K562 (cell line): Measurements from ENCODE around the gene PBX2. TPM values are rescaled to one million over a fixed set of nuclear protein-coding genes. Genes with fewer than 3 reads are reported as not detected.

ENCODE experiments used
- ATAC-seq: fragments of 200-7000 bp; cut with Tn5 transposase; 3 replicates; pipeline ENCODE4 v1.9.1; 2020; ENCODE audit warnings: moderate library complexity
- BruUV-seq: library from RNA; stranded (reverse); fragments of 400-500 nt; replicated peaks from 2 replicates; lab custom pipeline; 2021; lab: Mats Ljungman, UMichigan
- CTCF ChIA-PET: fragments of 300-600 bp; formaldehyde crosslinking; extraction: SDS; loops from one replicate; lab custom pipeline; 2021; ENCODE audit warnings: low intra/inter-chr PET ratio; lab: Yijun Ruan, JAX
- POLR2A ChIA-PET: fragments of 300-600, 350-650 bp; sonication (Branson Sonifier 250); formaldehyde crosslinking; extraction: SDS; loops from one replicate; lab custom pipeline; 2021; ENCODE audit warnings: antibody characterized with exemption, inconsistent platforms; lab: Yijun Ruan, JAX
- DNase-seq, 4 experiments: peaks; one replicate each; pipeline versions ENCODE4 v3.0.0 to v3.0.0-alpha.2; 2011 to 2018; ENCODE audit warnings: low spot score in 3 of 4, mixed read lengths in 3 of 4; ENCODE audit errors: extremely low read depth in 1 of 4
- FAIRE-seq: peaks from 2 replicates; lab custom pipeline; 2011; peaks lifted over from hg19 to GRCh38; lab: Jason Lieb, UNC
- H2AFZ ChIP-seq: 2 replicates; pipeline ENCODE4 v1.6.0; 2011; ENCODE audit warnings: low read depth, low read length, control low read depth, inconsistent platforms
- H3K27ac ChIP-seq: fragments of 200-600 bp; 3 replicates; pipeline ENCODE4 v1.8.0; 2011; ENCODE audit warnings: low read depth, mild to moderate bottlenecking, control low read depth, inconsistent platforms, low read length, moderate library complexity, mixed read lengths; ENCODE audit errors: extremely low read depth
- H3K27me3 ChIP-seq, 2 experiments: fragments of 300-600 bp in 1 of 2; 2 replicates in 1 of 2; 3 replicates in 1 of 2; pipeline versions ENCODE4 v1.6.0 to v1.8.0; 2011; ENCODE audit warnings: inconsistent platforms in 2 of 2, low read length in 2 of 2, mild to moderate bottlenecking in 1 of 2, mixed read lengths in 1 of 2, moderate library complexity in 1 of 2; ENCODE audit not compliant: control insufficient read depth in 2 of 2, insufficient read depth in 2 of 2
- H3K36me3 ChIP-seq: fragments of 300-600 bp; 3 replicates; pipeline ENCODE4 v1.8.0; 2011; ENCODE audit warnings: mild to moderate bottlenecking, low read length, inconsistent platforms; ENCODE audit not compliant: control insufficient read depth, insufficient read depth
- H3K4me1 ChIP-seq, 2 experiments: fragments of 200-600 bp in 1 of 2; replicated peaks in 1 of 2; 2 replicates in 1 of 2; 3 replicates in 1 of 2; pipeline versions ENCODE4 v1.5.1 to v1.8.0; 2011; ENCODE audit warnings: inconsistent platforms in 2 of 2, low read length in 2 of 2, mild to moderate bottlenecking in 1 of 2, mixed read lengths in 1 of 2, moderate library complexity in 1 of 2; ENCODE audit not compliant: control insufficient read depth in 2 of 2, insufficient read depth in 2 of 2
- H3K4me2 ChIP-seq: 2 replicates; pipeline ENCODE4 v1.6.1; 2011; ENCODE audit warnings: low read length, control low read depth, inconsistent platforms, mixed read lengths; ENCODE audit not compliant: insufficient read depth
- H3K4me3 ChIP-seq: fragments of 200-600 bp; sonication (generic), shearing (Covaris generic); 2 replicates; pipeline ENCODE4 v1.5.1; 2016; ENCODE audit warnings: control low read depth, inconsistent platforms
- H3K79me2 ChIP-seq: fragments of 200-600 bp; 3 replicates; pipeline ENCODE4 v1.8.0; 2011; ENCODE audit warnings: low read length, inconsistent platforms; ENCODE audit not compliant: control insufficient read depth, insufficient read depth
- H3K9ac ChIP-seq, 2 experiments: 2 replicates each; pipeline versions ENCODE4 v1.6.0 to v1.6.1; 2011; ENCODE audit warnings: low read depth in 2 of 2, low read length in 2 of 2, control low read depth in 1 of 2, inconsistent platforms in 1 of 2, mild to moderate bottlenecking in 1 of 2, mixed read lengths in 1 of 2; ENCODE audit not compliant: insufficient read depth in 1 of 2
- H3K9me1 ChIP-seq: one replicate; pipeline ENCODE4 v1.6.0; 2011; ENCODE audit warnings: inconsistent platforms, mild to moderate bottlenecking, low read length, moderate library complexity; ENCODE audit not compliant: control insufficient read depth, insufficient read depth
- H3K9me3 ChIP-seq: replicated peaks from 2 replicates; pipeline ENCODE4 v1.5.1; 2011; ENCODE audit warnings: low read depth, low read length, inconsistent platforms; ENCODE audit not compliant: control insufficient read depth, insufficient read depth
- H4K20me1 ChIP-seq: replicated peaks from 2 replicates; pipeline ENCODE4 v1.6.1; 2011; ENCODE audit warnings: low read length, inconsistent platforms, mixed read lengths; ENCODE audit not compliant: control insufficient read depth, insufficient read depth
- HNRNPK ChIP-seq: fragments of 200-400 bp; formaldehyde crosslinking; IDR thresholded peaks from one replicate; pipeline ENCODE4 v1.6.1; 2018; ENCODE audit warnings: mild to moderate bottlenecking, low read depth, low read length; ENCODE audit not compliant: poor library complexity, severe bottlenecking
- KAT7 ChIP-seq: sonication (generic); formaldehyde crosslinking; IDR thresholded peaks from 2 replicates; pipeline ENCODE4 v1.8.0; 2022; ENCODE audit warnings: missing genetic modification reagents, mild to moderate bottlenecking, borderline replicate concordance
- MECOM ChIP-seq: fragments of 250-450 bp; sonication (Bioruptor Pico); IDR thresholded peaks from 2 replicates; pipeline ENCODE4 v1.8.0; 2022; ENCODE audit warnings: inconsistent platforms
- PHTF2 ChIP-seq: fragments of 250-450 bp; sonication (Bioruptor Pico); IDR thresholded peaks from 2 replicates; pipeline ENCODE4 v1.5.0; 2021; ENCODE audit warnings: mild to moderate bottlenecking
- POLR2AphosphoS2 ChIP-seq: IDR thresholded peaks from 2 replicates; pipeline ENCODE4 v1.6.1; 2012; ENCODE audit warnings: low read length, improper control_type of control experiment
- POLR2G ChIP-seq: fragments of 200-400 bp; formaldehyde crosslinking; IDR thresholded peaks from 2 replicates; pipeline ENCODE4 v1.6.1; 2017; ENCODE audit warnings: low read depth, mild to moderate bottlenecking, antibody characterized with exemption, low read length, moderate library complexity
- RBFOX2 ChIP-seq: fragments of 200-400 bp; formaldehyde crosslinking; IDR thresholded peaks from 2 replicates; pipeline ENCODE4 v1.6.1; 2017; ENCODE audit warnings: low read depth, mild to moderate bottlenecking, low read length, moderate library complexity
- ZBTB1 ChIP-seq: sonication (generic); formaldehyde crosslinking; IDR thresholded peaks from 2 replicates; pipeline ENCODE4 v1.8.1; 2023; ENCODE audit warnings: missing genetic modification reagents, low read depth, mild to moderate bottlenecking, borderline replicate concordance
- ZBTB17 ChIP-seq: fragments of 450-650 bp; formaldehyde crosslinking; IDR thresholded peaks from 2 replicates; pipeline ENCODE4 v1.4.0; 2020; ENCODE audit warnings: mild to moderate bottlenecking
- ZNF217 ChIP-seq: sonication (generic); formaldehyde crosslinking; IDR thresholded peaks from 2 replicates; pipeline ENCODE4 v1.8.0; 2022; ENCODE audit warnings: mild to moderate bottlenecking, missing genetic modification reagents
- whole genome bisulfite sequencing: fragments of 100-300 bp; shearing (Covaris generic); methylation state at CpG from one replicate; pipeline ENCODE4 v1.1.6; 2016; ENCODE audit warnings: low coverage, mixed read lengths; ENCODE audit not compliant: insufficient coverage; ENCODE audit errors: missing lambda C conversion rate; 5-methylcytosine and 5-hydroxymethylcytosine counted together
- in situ Hi-C: fragments of 300-500 bp; cut with MboI; formaldehyde crosslinking; loops from 4 replicates; pipeline ENCODE4 v1.15.0; 2018; ENCODE audit warnings: inconsistent platforms, mixed read lengths
- intact Hi-C: fragments of 100-400 bp; cut with micrococcal nuclease; formaldehyde crosslinking; loops from 2 replicates; pipeline ENCODE4 v1.14.2; 2022
- polyA plus RNA-seq, 8 experiments: library from polyadenylated mRNA; depleted of rRNA in 4 of 8; stranded (reverse) in 5 of 8; unstranded in 3 of 8; fragments of >200 nt; fragmentation: Nextera tagmentation in 2 of 8; fragmentation: Illumina TruSeq in 1 of 8; extraction: Ambion mirVana in 2 of 8; extraction: Trizol in 1 of 8; gene quantifications; 2 replicates each; pipeline versions ENCODE4 v1.2.1 to v1.2.3, GENCODE V29; 2011 to 2014; ENCODE audit warnings: inconsistent platforms in 1 of 8, missing spikeins in 1 of 8
- total RNA-seq, 7 experiments: library from RNA; depleted of rRNA in 6 of 7; stranded (reverse); fragments of >200 nt in 6 of 7; fragmentation: Illumina TruSeq in 2 of 7; extraction: Trizol in 2 of 7; gene quantifications; 2 replicates each; pipeline versions ENCODE4 v1.2.1 to v1.2.3, GENCODE V29; 2011 to 2021; ENCODE audit warnings: low replicate concordance in 1 of 7
- TF ChIP-seq, protein P1 (sequence below), 2 experiments: fragments of 200-800 bp in 1 of 2; sonication (Bioruptor generic) in 1 of 2; sonication (generic) in 1 of 2; formaldehyde crosslinking in 1 of 2; IDR thresholded peaks in 1 of 2; conservative IDR thresholded peaks in 1 of 2; 2 replicates each; pipeline versions ENCODE4 v1.5.0 to v1.6.1; 2016 to 2020; ENCODE audit warnings: missing compliant biosample characterization in 1 of 2, missing genetic modification characterization in 1 of 2, missing genetic modification reagents in 1 of 2

Gene PBX2
- total and polyA plus RNA-seq, 9 of the 15 experiments (the other 6 are each of a cell fraction or from before 2014, with no cell fraction given): 1.9 to 134 (median 62.5) TPM

- H3K9me1 ChIP-seq: peaks cover 7% of the 10 kb centered on the region
- no peaks in the 10 kb centered on the region for H3K9me3 ChIP-seq
- TF ChIP-seq ZBTB17 (CRISPR knock-in tag) (no peak), PHTF2 (CRISPR knock-in tag) (no peak), MECOM (CRISPR knock-in tag) (no peak), ZBTB1 (CRISPR knock-in tag) (peak; percentile 44; the same call in 1 of the 2 replicates), KAT7 (CRISPR knock-in tag) (0 out of 2 replicates have a peak, but pooled peaks have one; percentile 27), RBFOX2 (peak; percentile 54), HNRNPK (no peak), POLR2AphosphoS2 (peak; percentile 52; the same call in 1 of the 2 replicates), POLR2G (peak; percentile 39; the same call in 1 of the 2 replicates), ZNF217 (CRISPR knock-in tag) (no peak)
- TF ChIP-seq, protein P1, sequence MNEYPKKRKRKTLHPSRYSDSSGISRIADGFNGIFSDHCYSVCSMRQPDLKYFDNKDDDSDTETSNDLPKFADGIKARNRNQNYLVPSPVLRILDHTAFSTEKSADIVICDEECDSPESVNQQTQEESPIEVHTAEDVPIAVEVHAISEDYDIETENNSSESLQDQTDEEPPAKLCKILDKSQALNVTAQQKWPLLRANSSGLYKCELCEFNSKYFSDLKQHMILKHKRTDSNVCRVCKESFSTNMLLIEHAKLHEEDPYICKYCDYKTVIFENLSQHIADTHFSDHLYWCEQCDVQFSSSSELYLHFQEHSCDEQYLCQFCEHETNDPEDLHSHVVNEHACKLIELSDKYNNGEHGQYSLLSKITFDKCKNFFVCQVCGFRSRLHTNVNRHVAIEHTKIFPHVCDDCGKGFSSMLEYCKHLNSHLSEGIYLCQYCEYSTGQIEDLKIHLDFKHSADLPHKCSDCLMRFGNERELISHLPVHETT (CRISPR knock-in tag; conservative IDR thresholded peaks at IDR 0.05 in 1 of 2, IDR thresholded peaks at IDR 0.05 in 1 of 2): no peak
- no peak overlapping the region for H3K4me3 ChIP-seq
- WGBS: 88% methylated on average over 14 of the region's 15 CpGs
- H2AFZ ChIP-seq: no peak overlapping the region
- DNase-seq: no peak
- no peaks in the 10 kb centered on the region for H3K27me3 ChIP-seq
- intact Hi-C loops (no loop called here), in situ Hi-C loops (no loop called here)
- ChIA-PET CTCF (interaction anchor here (0.6 to 1.3 kb wide), 2 partner anchors 17 to 62 kb away, joined by 3 to 5 read pairs; no protein-coding TSS in a partner anchor), POLR2A (interaction anchor here (1.9 kb wide), 1 partner anchor 52 kb away, joined by 20 read pairs; the partner anchor contains the start of genes ATF6B and FKBPL)
- H4K20me1 ChIP-seq: no peaks in the 10 kb centered on the region
- no peak overlapping the region; the same call in 2 of the 3 replicates for H3K27ac ChIP-seq
- H3K9ac ChIP-seq: peak overlapping the region; percentile 35 to 86; a peak in 3 of 4 replicates
- no peak for ATAC-seq
- peaks cover 57% of the 10 kb centered on the region; the same call in 2 of the 3 replicates for H3K36me3 ChIP-seq
- peaks cover 53% of the 10 kb centered on the region for H3K79me2 ChIP-seq
- peak overlapping the region; percentile 17; the same call in 1 of the 2 replicates for H3K4me2 ChIP-seq
- no TSS peak for BruUV-seq
- peaks cover 52 to 54% of the 10 kb centered on the region in 2 experiments for H3K4me1 ChIP-seq
- FAIRE-seq: no peak
Observed at GRCh38 chr6:32181148-32181702, 8.8 kb downstream of the PBX2 start.
